OCI-LY3 (cell line): ENCODE results near the gene NDUFB10.

Experiments
- EZH2phosphoT487 ChIP-seq: fragments of 200-600 bp; shearing (Covaris generic); IDR thresholded peaks from 2 replicates; pipeline ENCODE4 v1.6.1; 2018; ENCODE audit warnings: antibody characterized with exemption, mixed run types, low read depth
- TF ChIP-seq, protein P1 (sequence below): fragments of 200-600, 300-600 bp; sonication (generic); IDR thresholded peaks from 2 replicates; pipeline ENCODE4 v1.5.1; 2014; ENCODE audit warnings: antibody characterized with exemption, low read length, low read depth

DNA sequence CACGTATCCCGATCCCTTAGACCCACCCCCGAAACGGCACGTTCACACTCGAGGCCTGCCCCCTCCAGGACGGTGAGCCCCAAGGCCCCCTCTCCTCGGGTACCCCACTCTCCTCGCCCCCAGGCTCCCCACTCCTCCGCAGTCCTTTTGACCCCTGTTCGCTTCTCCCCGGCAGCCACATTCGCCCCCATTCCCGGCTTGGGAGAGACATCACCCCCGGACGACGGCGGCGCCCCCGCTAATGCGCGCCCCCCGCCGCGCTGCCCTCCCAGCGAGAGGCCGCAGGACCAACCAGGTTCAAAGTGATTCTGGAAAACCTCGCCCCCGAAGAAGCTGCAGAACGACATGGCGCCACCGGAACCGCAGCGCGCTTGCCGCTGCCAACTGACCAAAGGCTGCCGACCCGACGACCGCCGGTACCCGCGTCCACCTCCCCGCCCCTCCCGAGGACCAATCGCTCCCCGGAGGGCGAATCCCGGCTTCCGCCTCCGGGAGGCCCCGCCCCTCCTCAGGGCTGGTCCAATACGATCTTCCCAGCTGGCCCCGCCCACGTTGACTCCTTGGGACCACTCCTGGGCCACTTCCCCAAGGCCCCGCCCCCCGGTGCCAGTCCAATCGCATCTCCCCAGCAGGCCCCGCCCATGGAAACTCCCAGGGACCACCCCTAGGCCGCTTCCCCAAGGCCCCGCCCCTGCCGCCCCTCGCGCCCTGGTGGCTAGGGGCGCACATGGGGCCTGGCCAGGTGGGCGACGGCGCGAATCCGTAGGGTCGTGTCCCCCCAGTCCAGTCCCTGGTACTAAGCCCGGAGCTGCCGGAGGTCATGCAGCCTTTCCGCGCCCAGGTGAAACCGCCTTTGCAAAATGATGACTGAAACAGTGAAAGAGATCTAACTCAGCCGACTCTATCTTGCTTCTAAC, 16.3 kb upstream of the NDUFB10 start, which contains the start of gene MSRB1:
- TF ChIP-seq, protein P1, sequence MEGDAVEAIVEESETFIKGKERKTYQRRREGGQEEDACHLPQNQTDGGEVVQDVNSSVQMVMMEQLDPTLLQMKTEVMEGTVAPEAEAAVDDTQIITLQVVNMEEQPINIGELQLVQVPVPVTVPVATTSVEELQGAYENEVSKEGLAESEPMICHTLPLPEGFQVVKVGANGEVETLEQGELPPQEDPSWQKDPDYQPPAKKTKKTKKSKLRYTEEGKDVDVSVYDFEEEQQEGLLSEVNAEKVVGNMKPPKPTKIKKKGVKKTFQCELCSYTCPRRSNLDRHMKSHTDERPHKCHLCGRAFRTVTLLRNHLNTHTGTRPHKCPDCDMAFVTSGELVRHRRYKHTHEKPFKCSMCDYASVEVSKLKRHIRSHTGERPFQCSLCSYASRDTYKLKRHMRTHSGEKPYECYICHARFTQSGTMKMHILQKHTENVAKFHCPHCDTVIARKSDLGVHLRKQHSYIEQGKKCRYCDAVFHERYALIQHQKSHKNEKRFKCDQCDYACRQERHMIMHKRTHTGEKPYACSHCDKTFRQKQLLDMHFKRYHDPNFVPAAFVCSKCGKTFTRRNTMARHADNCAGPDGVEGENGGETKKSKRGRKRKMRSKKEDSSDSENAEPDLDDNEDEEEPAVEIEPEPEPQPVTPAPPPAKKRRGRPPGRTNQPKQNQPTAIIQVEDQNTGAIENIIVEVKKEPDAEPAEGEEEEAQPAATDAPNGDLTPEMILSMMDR: no peak
- TF ChIP-seq EZH2phosphoT487: no peak
